Adrenal gland (tissue), 5 donors: ENCODE results near the gene BRAP.

ENCODE experiments used
- POLR2A ChIP-seq, 2 donors: fragments of 450-650 bp; IDR thresholded peaks; one replicate each; pipeline ENCODE4 v1.6.1; 2017; ENCODE audit warnings: antibody characterized with exemption in 2 of 2, mild to moderate bottlenecking in 2 of 2, moderate library complexity in 1 of 2
- TF ChIP-seq, protein P1 (sequence below), 6 experiments: fragments of 450-650 bp in 4 of 6; fragments of 200-600 bp in 2 of 6; sonication (generic) in 1 of 6; IDR thresholded peaks; 1 replicate in 5 of 6; 2 replicates in 1 of 6; pipeline versions ENCODE4 v1.5.1 to v1.8.0; 2016 to 2021; ENCODE audit warnings: antibody characterized with exemption in 6 of 6, mild to moderate bottlenecking in 2 of 6, moderate library complexity in 1 of 6
- donor health status: DM: no; HTN: no; CAD: no.

DNA sequence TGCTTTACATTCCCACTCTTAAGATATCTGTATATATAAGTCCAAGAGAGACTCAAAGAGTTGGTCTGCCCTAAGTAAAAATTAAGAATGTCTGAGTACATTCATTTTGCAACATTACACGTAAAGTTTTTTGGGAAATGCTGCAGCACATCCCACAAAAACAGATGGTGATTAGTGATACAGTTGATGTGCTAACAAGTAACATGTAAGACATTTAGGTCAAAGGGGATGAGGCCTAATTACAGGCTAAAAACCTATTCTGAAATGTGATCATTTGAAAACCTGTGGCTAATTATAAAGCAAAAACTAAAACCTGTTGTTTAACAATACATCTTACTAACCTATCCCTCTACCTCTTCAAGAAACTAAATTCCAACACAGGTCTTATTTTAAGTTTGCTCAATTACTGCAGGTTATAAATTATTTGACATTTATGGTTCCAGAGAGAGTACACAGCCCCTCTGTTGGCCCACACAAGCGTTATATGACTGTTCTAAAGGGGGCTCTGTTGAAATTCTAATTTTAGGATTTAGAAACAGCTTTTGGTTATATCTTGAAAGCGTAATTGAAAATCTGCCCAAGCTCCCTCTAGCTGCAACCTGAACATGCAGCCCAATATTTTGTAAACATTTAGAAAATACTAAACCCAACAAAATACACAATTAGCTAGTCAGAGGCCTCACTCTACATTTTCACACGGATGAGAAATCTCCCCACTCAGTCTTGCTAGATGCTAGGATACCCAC is 42.9 kb downstream of the BRAP start:
- TF ChIP-seq, protein P1, sequence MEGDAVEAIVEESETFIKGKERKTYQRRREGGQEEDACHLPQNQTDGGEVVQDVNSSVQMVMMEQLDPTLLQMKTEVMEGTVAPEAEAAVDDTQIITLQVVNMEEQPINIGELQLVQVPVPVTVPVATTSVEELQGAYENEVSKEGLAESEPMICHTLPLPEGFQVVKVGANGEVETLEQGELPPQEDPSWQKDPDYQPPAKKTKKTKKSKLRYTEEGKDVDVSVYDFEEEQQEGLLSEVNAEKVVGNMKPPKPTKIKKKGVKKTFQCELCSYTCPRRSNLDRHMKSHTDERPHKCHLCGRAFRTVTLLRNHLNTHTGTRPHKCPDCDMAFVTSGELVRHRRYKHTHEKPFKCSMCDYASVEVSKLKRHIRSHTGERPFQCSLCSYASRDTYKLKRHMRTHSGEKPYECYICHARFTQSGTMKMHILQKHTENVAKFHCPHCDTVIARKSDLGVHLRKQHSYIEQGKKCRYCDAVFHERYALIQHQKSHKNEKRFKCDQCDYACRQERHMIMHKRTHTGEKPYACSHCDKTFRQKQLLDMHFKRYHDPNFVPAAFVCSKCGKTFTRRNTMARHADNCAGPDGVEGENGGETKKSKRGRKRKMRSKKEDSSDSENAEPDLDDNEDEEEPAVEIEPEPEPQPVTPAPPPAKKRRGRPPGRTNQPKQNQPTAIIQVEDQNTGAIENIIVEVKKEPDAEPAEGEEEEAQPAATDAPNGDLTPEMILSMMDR (IDR thresholded peaks at IDR 0.05), result no peak
- TF ChIP-seq POLR2A (IDR thresholded peaks at IDR 0.05), result no peak
